SH-SY5Y (cell line): ENCODE results near the gene SDK1.

Experiments used
- GATA2 ChIP-seq: IDR thresholded peaks from 2 replicates; pipeline ENCODE4 v1.6.1; 2011; ENCODE audit warnings: mild to moderate bottlenecking, low read depth, low read length
- GATA3 ChIP-seq: IDR thresholded peaks from 2 replicates; pipeline ENCODE4 v1.6.1; 2011; ENCODE audit warnings: low read depth, mild to moderate bottlenecking, low read length, moderate library complexity

GRCh38 chr7:3386423-3387190, 85.6 kb downstream of the SDK1 start:
- no peak for TF ChIP-seq GATA2
- TF ChIP-seq GATA3, result no peak
